ENCODE data around the gene CETN2. TPM values are rescaled to one million over a fixed set of nuclear protein-coding genes. Genes with fewer than 3 reads are reported as not detected.

The CETN2 gene
- total RNA-seq, 1 experiment from 2014 or later: 24.6 TPM

DNA sequence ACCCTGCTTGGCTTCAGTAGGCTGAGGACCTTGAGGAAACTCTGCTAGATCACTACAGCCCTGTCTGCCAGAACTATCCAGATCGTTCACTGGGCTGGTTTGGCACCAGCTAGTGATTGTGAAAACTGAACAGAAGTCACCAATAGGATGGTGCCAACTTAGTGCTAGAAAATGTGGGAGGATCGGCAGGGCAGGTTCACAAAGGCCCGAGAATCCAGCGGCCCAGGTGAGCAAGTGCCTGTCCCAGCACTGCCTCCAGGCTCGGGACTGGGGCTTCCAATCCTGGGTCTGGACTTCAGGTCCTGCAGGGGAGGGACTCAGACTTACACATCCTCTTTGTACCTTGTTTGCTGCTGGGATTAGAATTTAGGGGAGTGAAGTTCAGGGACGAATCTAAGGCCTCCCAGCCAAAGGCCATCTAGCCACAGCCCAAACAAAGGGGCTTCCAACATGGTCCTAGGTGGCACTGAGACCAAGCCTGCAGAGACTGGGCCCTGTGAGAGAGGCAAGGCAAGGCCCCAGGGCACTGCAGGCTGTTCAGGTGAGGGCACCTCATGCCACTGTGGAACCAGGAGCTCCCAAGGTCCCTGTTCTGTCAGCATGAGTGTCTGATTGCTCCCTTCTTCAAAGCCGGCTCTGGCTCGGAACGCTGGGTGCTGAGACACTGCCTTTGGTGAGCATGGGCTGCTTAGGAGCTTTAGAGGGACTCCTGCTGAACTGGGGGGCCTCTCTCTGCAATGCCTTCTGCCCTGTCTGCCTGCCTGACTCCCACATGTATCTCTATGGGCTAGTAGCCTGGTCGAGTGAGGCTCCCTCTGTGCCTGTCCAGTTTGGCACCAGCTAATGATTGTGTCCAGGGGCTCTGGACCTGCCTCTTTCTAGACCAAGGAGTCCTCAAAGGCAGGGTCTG lies 46.6 kb upstream of the CETN2 start:
- Histone ChIP-seq H3K23me2 (ENCODE audit: insufficient read length, low read depth, low read length, poor library complexity, severe bottlenecking) (no peaks in the 10 kb centered on the region), H4K20me1 (ENCODE audit: control insufficient read depth, insufficient read depth, insufficient read length) (no peaks in the 10 kb centered on the region), H4K91ac (ENCODE audit: insufficient read length, low read depth, low read length) (no peak overlapping the region), H3K27ac (ENCODE audit: insufficient read length, low read depth, low read length) (no peak overlapping the region), H2BK20ac (ENCODE audit: low read depth, low read length, poor library complexity, severe bottlenecking) (no peak overlapping the region), H3K9me3 (ENCODE audit: control insufficient read depth, low read depth, low read length) (peaks cover 55% of the 10 kb centered on the region), H4K5ac (ENCODE audit: insufficient read length, low read depth, low read length) (no peak overlapping the region), H3K4me1 (ENCODE audit: insufficient read depth, low read length) (no peaks in the 10 kb centered on the region), H2BK15ac (ENCODE audit: low read depth, low read length) (no peak overlapping the region), H3K4ac (ENCODE audit: low read depth, low read length) (no peak overlapping the region), H2AK5ac (ENCODE audit: insufficient read length, low read length) (no peak overlapping the region), H3K4me2 (ENCODE audit: insufficient read depth, insufficient read length, low read length) (no peak overlapping the region), H3K9ac (ENCODE audit: extremely low read depth, insufficient read length, low read length) (no peak overlapping the region), H3K23ac (ENCODE audit: insufficient read length, low read depth, low read length) (no peak overlapping the region), H2AFZ (ENCODE audit: low read length) (no peak overlapping the region), H3T11ph (ENCODE audit: low read length) (no peak overlapping the region), H3K79me2 (ENCODE audit: insufficient read depth, low read length) (no peaks in the 10 kb centered on the region), H3K79me1 (ENCODE audit: insufficient read depth, low read depth, low read length, poor library complexity, severe bottlenecking) (no peaks in the 10 kb centered on the region), H2BK12ac (ENCODE audit: insufficient read length, low read depth, low read length) (no peak overlapping the region), H3K27me3 (ENCODE audit: insufficient read depth, low read length) (no peaks in the 10 kb centered on the region), H2BK120ac (ENCODE audit: low read depth, low read length, poor library complexity, severe bottlenecking) (no peak overlapping the region), H2BK5ac (ENCODE audit: insufficient read length, low read length) (no peak overlapping the region), H4K8ac (replicated peaks; ENCODE audit: insufficient read length, low read depth, low read length) (no peak overlapping the region), H3K18ac (ENCODE audit: insufficient read length, low read depth, low read length) (no peak overlapping the region), H3K14ac (ENCODE audit: insufficient read depth, low read length) (no peak overlapping the region), H3K56ac (ENCODE audit: insufficient read length, low read depth, low read length) (no peak overlapping the region)
- Mint-ChIP-seq H3K27me3 (ENCODE audit: low read depth) (peaks cover 17% of the 10 kb centered on the region), H3K27ac (no peak overlapping the region), H3K4me1 (peaks cover under 1 to 5% of the 10 kb centered on the region in 2 experiments), H3K4me3 (no peak overlapping the region), H3K36me3 (ENCODE audit: insufficient read depth in 1 of 3, low read depth in 3 of 3) (peaks cover 6 to 9% (median 8%) of the 10 kb centered on the region in 3 experiments; a peak in 4 of 7 replicates), H3K9me3 (peaks cover 76 to 84% of the 10 kb centered on the region in 2 experiments)
- WGBS (ENCODE audit: extremely low coverage, insufficient read length, low lambda C conversion rate): no CpG with 5 or more reads among the region's 10 CpGs
- TF ChIP-seq, protein P1, sequence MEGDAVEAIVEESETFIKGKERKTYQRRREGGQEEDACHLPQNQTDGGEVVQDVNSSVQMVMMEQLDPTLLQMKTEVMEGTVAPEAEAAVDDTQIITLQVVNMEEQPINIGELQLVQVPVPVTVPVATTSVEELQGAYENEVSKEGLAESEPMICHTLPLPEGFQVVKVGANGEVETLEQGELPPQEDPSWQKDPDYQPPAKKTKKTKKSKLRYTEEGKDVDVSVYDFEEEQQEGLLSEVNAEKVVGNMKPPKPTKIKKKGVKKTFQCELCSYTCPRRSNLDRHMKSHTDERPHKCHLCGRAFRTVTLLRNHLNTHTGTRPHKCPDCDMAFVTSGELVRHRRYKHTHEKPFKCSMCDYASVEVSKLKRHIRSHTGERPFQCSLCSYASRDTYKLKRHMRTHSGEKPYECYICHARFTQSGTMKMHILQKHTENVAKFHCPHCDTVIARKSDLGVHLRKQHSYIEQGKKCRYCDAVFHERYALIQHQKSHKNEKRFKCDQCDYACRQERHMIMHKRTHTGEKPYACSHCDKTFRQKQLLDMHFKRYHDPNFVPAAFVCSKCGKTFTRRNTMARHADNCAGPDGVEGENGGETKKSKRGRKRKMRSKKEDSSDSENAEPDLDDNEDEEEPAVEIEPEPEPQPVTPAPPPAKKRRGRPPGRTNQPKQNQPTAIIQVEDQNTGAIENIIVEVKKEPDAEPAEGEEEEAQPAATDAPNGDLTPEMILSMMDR (conservative IDR thresholded peaks at IDR 0.05): no peak
- no peak for DNase-seq
